GM19351 (cell line): ENCODE measurements around the gene SLC44A1.

Source experiments
- ATAC-seq: cut with Tn5 transposase; IDR thresholded peaks from one replicate; pipeline ENCODE4 v1.9.1; 2021; ENCODE audit warnings: mild to moderate bottlenecking, moderate library complexity; ENCODE audit not compliant: unreplicated experiment

Gene SLC44A1

GRCh38 chr9:105269593-105269992 lies 25.1 kb downstream of the SLC44A1 start:
- ATAC-seq: no peak

- ATAC-seq: no peak
These were observed 26.3 kb downstream of the SLC44A1 start for GRCh38 chr9:105270711-105271110.

GRCh38 chr9:105273731-105274130 lies 29.3 kb downstream of the SLC44A1 start:
- no peak for ATAC-seq

GRCh38 chr9:105275111-105275510 lies 30.7 kb downstream of the SLC44A1 start:
- no peak for ATAC-seq

- no peak for ATAC-seq
These were observed 31.5 kb downstream of the SLC44A1 start for GRCh38 chr9:105275938-105276337.

- ATAC-seq: no peak
These were observed 34.3 kb downstream of the SLC44A1 start for GRCh38 chr9:105278751-105279150.

- ATAC-seq: peak; percentile 44
These were observed 36.2 kb downstream of the SLC44A1 start for GRCh38 chr9:105280691-105281090.

- no peak for ATAC-seq
These were observed 36.8 kb downstream of the SLC44A1 start for GRCh38 chr9:105281272-105281671.

GRCh38 chr9:105281926-105282325 lies 37.5 kb downstream of the SLC44A1 start:
- ATAC-seq: no peak

GRCh38 chr9:105282870-105283621 lies 38.6 kb downstream of the SLC44A1 start:
- no peak for ATAC-seq

- ATAC-seq: no peak
These were observed 39.3 kb downstream of the SLC44A1 start for GRCh38 chr9:105283795-105284194.

- no peak for ATAC-seq
These were observed 40.0 kb downstream of the SLC44A1 start for GRCh38 chr9:105284463-105284862.

GRCh38 chr9:105286098-105286497 lies 41.6 kb downstream of the SLC44A1 start:
- no peak for ATAC-seq

- no peak for ATAC-seq
These were observed 44.9 kb downstream of the SLC44A1 start for GRCh38 chr9:105289305-105289704.

GRCh38 chr9:105290418-105290817 lies 46.0 kb downstream of the SLC44A1 start:
- ATAC-seq: no peak

GRCh38 chr9:105290954-105291353 lies 46.5 kb downstream of the SLC44A1 start:
- ATAC-seq: no peak

GRCh38 chr9:105291422-105291859 lies 47.0 kb downstream of the SLC44A1 start:
- ATAC-seq: no peak

GRCh38 chr9:105291938-105292337 lies 47.5 kb downstream of the SLC44A1 start:
- no peak for ATAC-seq

GRCh38 chr9:105293408-105293807 lies 49.0 kb downstream of the SLC44A1 start:
- no peak for ATAC-seq

- ATAC-seq: no peak
These were observed 50.7 kb downstream of the SLC44A1 start for GRCh38 chr9:105295201-105295550.

- no peak for ATAC-seq
These were observed 51.5 kb downstream of the SLC44A1 start for GRCh38 chr9:105295986-105296385.

- ATAC-seq: no peak
These were observed 52.0 kb downstream of the SLC44A1 start for GRCh38 chr9:105296445-105296844.

- no peak for ATAC-seq
These were observed 52.4 kb downstream of the SLC44A1 start for GRCh38 chr9:105296877-105297287.
